K562 (cell line): Measurements from ENCODE around the gene PTPRM. TPM values are rescaled to one million over a fixed set of nuclear protein-coding genes. Genes with fewer than 3 reads are reported as not detected.

Source experiments
- ATAC-seq: fragments of 200-7000 bp; cut with Tn5 transposase; 3 replicates; pipeline ENCODE4 v1.9.1; 2020; ENCODE audit warnings: moderate library complexity
- BruUV-seq: library from RNA; stranded (reverse); fragments of 400-500 nt; replicated peaks from 2 replicates; lab custom pipeline; 2021; lab: Mats Ljungman, UMichigan
- CTCF ChIA-PET: fragments of 300-600 bp; formaldehyde crosslinking; extraction: SDS; loops from one replicate; lab custom pipeline; 2021; ENCODE audit warnings: low intra/inter-chr PET ratio; lab: Yijun Ruan, JAX
- POLR2A ChIA-PET: fragments of 300-600, 350-650 bp; sonication (Branson Sonifier 250); formaldehyde crosslinking; extraction: SDS; loops from one replicate; lab custom pipeline; 2021; ENCODE audit warnings: antibody characterized with exemption, inconsistent platforms; lab: Yijun Ruan, JAX
- DNase-seq, 4 experiments: peaks; one replicate each; pipeline versions ENCODE4 v3.0.0 to v3.0.0-alpha.2; 2011 to 2018; ENCODE audit warnings: low spot score in 3 of 4, mixed read lengths in 3 of 4; ENCODE audit errors: extremely low read depth in 1 of 4
- FAIRE-seq: peaks from 2 replicates; lab custom pipeline; 2011; peaks lifted over from hg19 to GRCh38; lab: Jason Lieb, UNC
- H2AFZ ChIP-seq: 2 replicates; pipeline ENCODE4 v1.6.0; 2011; ENCODE audit warnings: low read depth, low read length, control low read depth, inconsistent platforms
- H3K27ac ChIP-seq: fragments of 200-600 bp; 3 replicates; pipeline ENCODE4 v1.8.0; 2011; ENCODE audit warnings: low read depth, mild to moderate bottlenecking, control low read depth, inconsistent platforms, low read length, moderate library complexity, mixed read lengths; ENCODE audit errors: extremely low read depth
- H3K27me3 ChIP-seq, 2 experiments: fragments of 300-600 bp in 1 of 2; 2 replicates in 1 of 2; 3 replicates in 1 of 2; pipeline versions ENCODE4 v1.6.0 to v1.8.0; 2011; ENCODE audit warnings: inconsistent platforms in 2 of 2, low read length in 2 of 2, mild to moderate bottlenecking in 1 of 2, mixed read lengths in 1 of 2, moderate library complexity in 1 of 2; ENCODE audit not compliant: control insufficient read depth in 2 of 2, insufficient read depth in 2 of 2
- H3K36me3 ChIP-seq: fragments of 300-600 bp; 3 replicates; pipeline ENCODE4 v1.8.0; 2011; ENCODE audit warnings: mild to moderate bottlenecking, low read length, inconsistent platforms; ENCODE audit not compliant: control insufficient read depth, insufficient read depth
- H3K4me1 ChIP-seq, 2 experiments: fragments of 200-600 bp in 1 of 2; replicated peaks in 1 of 2; 2 replicates in 1 of 2; 3 replicates in 1 of 2; pipeline versions ENCODE4 v1.5.1 to v1.8.0; 2011; ENCODE audit warnings: inconsistent platforms in 2 of 2, low read length in 2 of 2, mild to moderate bottlenecking in 1 of 2, mixed read lengths in 1 of 2, moderate library complexity in 1 of 2; ENCODE audit not compliant: control insufficient read depth in 2 of 2, insufficient read depth in 2 of 2
- H3K4me2 ChIP-seq: 2 replicates; pipeline ENCODE4 v1.6.1; 2011; ENCODE audit warnings: low read length, control low read depth, inconsistent platforms, mixed read lengths; ENCODE audit not compliant: insufficient read depth
- H3K4me3 ChIP-seq: fragments of 200-600 bp; sonication (generic), shearing (Covaris generic); 2 replicates; pipeline ENCODE4 v1.5.1; 2016; ENCODE audit warnings: control low read depth, inconsistent platforms
- H3K79me2 ChIP-seq: fragments of 200-600 bp; 3 replicates; pipeline ENCODE4 v1.8.0; 2011; ENCODE audit warnings: low read length, inconsistent platforms; ENCODE audit not compliant: control insufficient read depth, insufficient read depth
- H3K9ac ChIP-seq, 2 experiments: 2 replicates each; pipeline versions ENCODE4 v1.6.0 to v1.6.1; 2011; ENCODE audit warnings: low read depth in 2 of 2, low read length in 2 of 2, control low read depth in 1 of 2, inconsistent platforms in 1 of 2, mild to moderate bottlenecking in 1 of 2, mixed read lengths in 1 of 2; ENCODE audit not compliant: insufficient read depth in 1 of 2
- H3K9me1 ChIP-seq: one replicate; pipeline ENCODE4 v1.6.0; 2011; ENCODE audit warnings: inconsistent platforms, mild to moderate bottlenecking, low read length, moderate library complexity; ENCODE audit not compliant: control insufficient read depth, insufficient read depth
- H3K9me3 ChIP-seq: replicated peaks from 2 replicates; pipeline ENCODE4 v1.5.1; 2011; ENCODE audit warnings: low read depth, low read length, inconsistent platforms; ENCODE audit not compliant: control insufficient read depth, insufficient read depth
- H4K20me1 ChIP-seq: replicated peaks from 2 replicates; pipeline ENCODE4 v1.6.1; 2011; ENCODE audit warnings: low read length, inconsistent platforms, mixed read lengths; ENCODE audit not compliant: control insufficient read depth, insufficient read depth
- EP400 ChIP-seq: fragments of 450-650 bp; IDR thresholded peaks from 2 replicates; pipeline ENCODE4 v1.6.1; 2017; ENCODE audit warnings: antibody characterized with exemption, mild to moderate bottlenecking, moderate library complexity
- EZH2 ChIP-seq: IDR thresholded peaks from 2 replicates; pipeline ENCODE4 v1.6.1; 2012; ENCODE audit warnings: low read depth, mild to moderate bottlenecking, inconsistent platforms, low read length, borderline replicate concordance
- FOXP1 ChIP-seq: sonication (generic); formaldehyde crosslinking; IDR thresholded peaks from 2 replicates; pipeline ENCODE4 v1.8.0; 2022; ENCODE audit warnings: mild to moderate bottlenecking, missing genetic modification reagents
- GATAD2A ChIP-seq: fragments of 450-650 bp; IDR thresholded peaks from 2 replicates; pipeline ENCODE4 v1.6.1; 2017
- NFE2L1 ChIP-seq: fragments of 450-650 bp; IDR thresholded peaks from 2 replicates; pipeline ENCODE4 v1.6.1; 2016; ENCODE audit warnings: missing genetic modification characterization, low read depth, mild to moderate bottlenecking, missing compliant biosample characterization, moderate library complexity, borderline replicate concordance
- SAFB2 ChIP-seq: fragments of 200-400 bp; formaldehyde crosslinking; IDR thresholded peaks from 2 replicates; pipeline ENCODE4 v1.6.1; 2018; ENCODE audit warnings: borderline replicate concordance, low read length, low read depth, moderate library complexity; ENCODE audit not compliant: severe bottlenecking
- SMARCC2 ChIP-seq: fragments of 450-650 bp; IDR thresholded peaks from 2 replicates; pipeline ENCODE4 v1.6.1; 2017; ENCODE audit warnings: antibody characterized with exemption, moderate library complexity, mild to moderate bottlenecking, low read depth
- ZBTB34 ChIP-seq: fragments of 250-450 bp; sonication (Bioruptor Pico); IDR thresholded peaks from 2 replicates; pipeline ENCODE4 v1.8.0; 2021; ENCODE audit warnings: mild to moderate bottlenecking, moderate library complexity
- ZNF311 ChIP-seq: fragments of 250-450 bp; sonication (Bioruptor Pico); IDR thresholded peaks from 2 replicates; pipeline ENCODE4 v1.4.0; 2020; ENCODE audit warnings: mild to moderate bottlenecking, moderate library complexity
- ZNF764 ChIP-seq: fragments of 250-450 bp; sonication (Bioruptor Pico); IDR thresholded peaks from 2 replicates; pipeline ENCODE4 v1.4.0; 2020; ENCODE audit warnings: low read depth, mild to moderate bottlenecking, moderate library complexity
- WGBS: fragments of 100-300 bp; shearing (Covaris generic); methylation state at CpG from one replicate; pipeline ENCODE4 v1.1.6; 2016; ENCODE audit warnings: low coverage, mixed read lengths; ENCODE audit not compliant: insufficient coverage; ENCODE audit errors: missing lambda C conversion rate; 5-methylcytosine and 5-hydroxymethylcytosine counted together
- in situ Hi-C: fragments of 300-500 bp; cut with MboI; formaldehyde crosslinking; loops from 4 replicates; pipeline ENCODE4 v1.15.0; 2018; ENCODE audit warnings: inconsistent platforms, mixed read lengths
- intact Hi-C: fragments of 100-400 bp; cut with micrococcal nuclease; formaldehyde crosslinking; loops from 2 replicates; pipeline ENCODE4 v1.14.2; 2022
- polyA plus RNA-seq, 8 experiments: library from polyadenylated mRNA; depleted of rRNA in 4 of 8; stranded (reverse) in 5 of 8; unstranded in 3 of 8; fragments of >200 nt; fragmentation: Nextera tagmentation in 2 of 8; fragmentation: Illumina TruSeq in 1 of 8; extraction: Ambion mirVana in 2 of 8; extraction: Trizol in 1 of 8; gene quantifications; 2 replicates each; pipeline versions ENCODE4 v1.2.1 to v1.2.3, GENCODE V29; 2011 to 2014; ENCODE audit warnings: inconsistent platforms in 1 of 8, missing spikeins in 1 of 8
- total RNA-seq, 7 experiments: library from RNA; depleted of rRNA in 6 of 7; stranded (reverse); fragments of >200 nt in 6 of 7; fragmentation: Illumina TruSeq in 2 of 7; extraction: Trizol in 2 of 7; gene quantifications; 2 replicates each; pipeline versions ENCODE4 v1.2.1 to v1.2.3, GENCODE V29; 2011 to 2021; ENCODE audit warnings: low replicate concordance in 1 of 7
- TF ChIP-seq, protein P1 (sequence below): IDR thresholded peaks from 3 replicates; pipeline ENCODE4 v1.6.1; 2011; ENCODE audit warnings: borderline replicate concordance, mild to moderate bottlenecking, moderate library complexity; ENCODE audit not compliant: insufficient read length; ENCODE audit errors: extremely low read depth
- TF ChIP-seq, protein P2 (sequence below), 2 experiments: fragments of 450-650 bp; IDR thresholded peaks; 2 replicates each; pipeline ENCODE4 v1.6.1; 2018; ENCODE audit warnings: mild to moderate bottlenecking in 2 of 2, low read depth in 1 of 2; ENCODE audit not compliant: partially characterized antibody in 2 of 2

Gene PTPRM
- total and polyA plus RNA-seq, 9 of the 15 experiments (the other 6 are each of a cell fraction or from before 2014, with no cell fraction given) = 0.03 to 0.16 (median 0.08) TPM; not detected in 3

GRCh38 chr18:8175501-8176061 is 608.5 kb downstream of the PTPRM start:
- Histone ChIP-seq H3K27ac (no peak overlapping the region), H3K36me3 (no peaks in the 10 kb centered on the region), H3K9me1 (no peaks in the 10 kb centered on the region), H3K9ac (no peak overlapping the region), H2AFZ (no peak overlapping the region), H3K4me1 (no peaks in the 10 kb centered on the region), H3K27me3 (0 out of 5 replicates have a peak, but pooled peaks cover 3% of the 10 kb centered on the region in 2 experiments), H3K4me2 (no peak overlapping the region), H3K9me3 (no peaks in the 10 kb centered on the region), H3K4me3 (no peak overlapping the region), H3K79me2 (no peaks in the 10 kb centered on the region), H4K20me1 (no peaks in the 10 kb centered on the region)
- FAIRE-seq (no peak), DNase-seq (no peak), ATAC-seq (no peak)
- under 1% methylated on average over 7 of the region's 7 CpGs for WGBS
- TF ChIP-seq EP400 (no peak), EZH2 (no peak), SAFB2 (no peak), SMARCC2 (no peak), ZBTB34 (no peak), GATAD2A (no peak), FOXP1 (CRISPR knock-in tag) (no peak), NFE2L1 (tag) (no peak), ZNF311 (CRISPR knock-in tag) (no peak), ZNF764 (no peak)
- TF ChIP-seq, protein P1, sequence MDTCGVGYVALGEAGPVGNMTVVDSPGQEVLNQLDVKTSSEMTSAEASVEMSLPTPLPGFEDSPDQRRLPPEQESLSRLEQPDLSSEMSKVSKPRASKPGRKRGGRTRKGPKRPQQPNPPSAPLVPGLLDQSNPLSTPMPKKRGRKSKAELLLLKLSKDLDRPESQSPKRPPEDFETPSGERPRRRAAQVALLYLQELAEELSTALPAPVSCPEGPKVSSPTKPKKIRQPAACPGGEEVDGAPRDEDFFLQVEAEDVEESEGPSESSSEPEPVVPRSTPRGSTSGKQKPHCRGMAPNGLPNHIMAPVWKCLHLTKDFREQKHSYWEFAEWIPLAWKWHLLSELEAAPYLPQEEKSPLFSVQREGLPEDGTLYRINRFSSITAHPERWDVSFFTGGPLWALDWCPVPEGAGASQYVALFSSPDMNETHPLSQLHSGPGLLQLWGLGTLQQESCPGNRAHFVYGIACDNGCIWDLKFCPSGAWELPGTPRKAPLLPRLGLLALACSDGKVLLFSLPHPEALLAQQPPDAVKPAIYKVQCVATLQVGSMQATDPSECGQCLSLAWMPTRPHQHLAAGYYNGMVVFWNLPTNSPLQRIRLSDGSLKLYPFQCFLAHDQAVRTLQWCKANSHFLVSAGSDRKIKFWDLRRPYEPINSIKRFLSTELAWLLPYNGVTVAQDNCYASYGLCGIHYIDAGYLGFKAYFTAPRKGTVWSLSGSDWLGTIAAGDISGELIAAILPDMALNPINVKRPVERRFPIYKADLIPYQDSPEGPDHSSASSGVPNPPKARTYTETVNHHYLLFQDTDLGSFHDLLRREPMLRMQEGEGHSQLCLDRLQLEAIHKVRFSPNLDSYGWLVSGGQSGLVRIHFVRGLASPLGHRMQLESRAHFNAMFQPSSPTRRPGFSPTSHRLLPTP = no peak
- TF ChIP-seq, protein P2, sequence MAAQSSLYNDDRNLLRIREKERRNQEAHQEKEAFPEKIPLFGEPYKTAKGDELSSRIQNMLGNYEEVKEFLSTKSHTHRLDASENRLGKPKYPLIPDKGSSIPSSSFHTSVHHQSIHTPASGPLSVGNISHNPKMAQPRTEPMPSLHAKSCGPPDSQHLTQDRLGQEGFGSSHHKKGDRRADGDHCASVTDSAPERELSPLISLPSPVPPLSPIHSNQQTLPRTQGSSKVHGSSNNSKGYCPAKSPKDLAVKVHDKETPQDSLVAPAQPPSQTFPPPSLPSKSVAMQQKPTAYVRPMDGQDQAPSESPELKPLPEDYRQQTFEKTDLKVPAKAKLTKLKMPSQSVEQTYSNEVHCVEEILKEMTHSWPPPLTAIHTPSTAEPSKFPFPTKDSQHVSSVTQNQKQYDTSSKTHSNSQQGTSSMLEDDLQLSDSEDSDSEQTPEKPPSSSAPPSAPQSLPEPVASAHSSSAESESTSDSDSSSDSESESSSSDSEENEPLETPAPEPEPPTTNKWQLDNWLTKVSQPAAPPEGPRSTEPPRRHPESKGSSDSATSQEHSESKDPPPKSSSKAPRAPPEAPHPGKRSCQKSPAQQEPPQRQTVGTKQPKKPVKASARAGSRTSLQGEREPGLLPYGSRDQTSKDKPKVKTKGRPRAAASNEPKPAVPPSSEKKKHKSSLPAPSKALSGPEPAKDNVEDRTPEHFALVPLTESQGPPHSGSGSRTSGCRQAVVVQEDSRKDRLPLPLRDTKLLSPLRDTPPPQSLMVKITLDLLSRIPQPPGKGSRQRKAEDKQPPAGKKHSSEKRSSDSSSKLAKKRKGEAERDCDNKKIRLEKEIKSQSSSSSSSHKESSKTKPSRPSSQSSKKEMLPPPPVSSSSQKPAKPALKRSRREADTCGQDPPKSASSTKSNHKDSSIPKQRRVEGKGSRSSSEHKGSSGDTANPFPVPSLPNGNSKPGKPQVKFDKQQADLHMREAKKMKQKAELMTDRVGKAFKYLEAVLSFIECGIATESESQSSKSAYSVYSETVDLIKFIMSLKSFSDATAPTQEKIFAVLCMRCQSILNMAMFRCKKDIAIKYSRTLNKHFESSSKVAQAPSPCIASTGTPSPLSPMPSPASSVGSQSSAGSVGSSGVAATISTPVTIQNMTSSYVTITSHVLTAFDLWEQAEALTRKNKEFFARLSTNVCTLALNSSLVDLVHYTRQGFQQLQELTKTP (IDR thresholded peaks at IDR 0.05; ENCODE audit: low read depth in 1 of 2, partially characterized antibody in 2 of 2) = no peak
- intact Hi-C loops (no loop called here), in situ Hi-C loops (no loop called here)
- CTCF ChIA-PET = no interaction called here
- POLR2A ChIA-PET = no interaction called here
- no TSS peak for BruUV-seq
